Stimulated activated CD8-positive, alpha-beta memory T cell treated with anti-CD3 and anti-CD28 coated beads, Interleukin-15, amount 100 ng/mL, for 24 hours (primary cell): ENCODE measurements around the gene CSHL1.
"Not testable (repeated sequence)": the region's sequence is repeated elsewhere in the genome, so short reads cannot be mapped to it uniquely, and the experiment has no call there.

Source experiments
- DNase-seq: peaks from one replicate; pipeline ENCODE4 v3.0.0-alpha.2; 2020; ENCODE audit warnings: low read depth

The CSHL1 gene

DNA sequence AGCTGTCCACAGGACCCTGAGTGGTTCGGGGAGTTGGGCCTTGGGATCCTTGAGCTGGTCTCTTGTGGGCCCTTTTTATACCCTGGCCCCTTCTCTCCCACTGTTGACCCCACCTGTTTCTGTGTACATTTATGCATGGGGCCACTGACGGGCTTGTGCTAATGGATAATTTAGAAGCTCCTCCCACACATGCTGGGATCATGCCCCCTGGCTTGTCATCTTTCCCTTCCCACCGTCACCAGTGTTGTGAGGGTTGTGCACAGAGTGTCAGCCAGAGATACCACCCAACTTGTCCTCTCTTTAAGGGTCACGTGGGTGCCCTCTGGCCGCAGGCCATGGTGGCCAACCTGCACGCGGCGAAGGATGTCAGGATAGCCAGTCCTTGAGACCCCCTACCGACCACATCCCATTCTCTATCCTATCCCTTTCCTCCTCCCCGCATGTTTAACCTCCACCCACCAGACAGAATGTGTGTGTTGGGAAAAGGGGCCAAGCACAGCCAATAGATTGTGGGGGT is 7.8 kb upstream of the CSHL1 start, which contains the start of gene GH1:
Gene GH1 (minus strand): TSS at position 51 of the 517 bp plus-strand sequence. CDS start 63 bp downstream, outside the sequence.
- not testable (repeated sequence) for DNase-seq

DNA sequence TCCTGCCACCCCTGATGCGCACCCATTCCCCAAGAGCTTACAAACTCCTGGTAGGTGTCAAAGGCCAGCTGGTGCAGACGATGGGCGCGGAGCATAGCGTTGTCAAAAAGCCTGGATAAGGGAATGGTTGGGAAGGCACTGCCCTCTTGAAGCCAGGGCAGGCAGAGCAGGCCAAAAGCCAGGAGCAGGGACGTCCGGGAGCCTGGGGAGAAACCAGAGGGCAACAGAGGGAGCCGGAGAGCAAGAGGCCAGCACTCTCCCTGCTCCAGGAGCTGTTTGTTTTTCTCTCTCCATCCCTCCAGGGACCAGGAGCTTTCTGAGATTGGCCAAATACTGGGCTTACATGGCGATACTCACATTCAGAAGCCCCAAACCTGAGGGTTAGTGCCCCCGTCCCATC is 7.2 kb upstream of the CSHL1 start:
- no peak for DNase-seq

DNA sequence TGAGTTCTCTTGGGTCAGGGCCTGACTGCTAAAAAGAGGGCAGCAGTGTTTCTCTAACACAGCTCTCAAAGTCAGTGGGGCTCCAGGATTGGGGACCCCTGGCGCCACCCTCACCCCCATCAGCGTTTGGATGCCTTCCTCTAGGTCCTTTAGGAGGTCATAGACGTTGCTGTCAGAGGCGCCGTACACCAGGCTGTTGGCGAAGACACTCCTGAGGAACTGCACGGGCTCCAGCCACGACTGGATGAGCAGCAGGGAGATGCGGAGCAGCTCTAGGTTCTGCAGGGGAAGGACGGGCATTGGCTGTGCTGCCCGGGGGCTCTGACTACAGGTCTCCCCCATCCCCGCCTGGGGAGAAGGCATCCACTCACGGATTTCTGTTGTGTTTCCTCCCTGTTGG is 6.6 kb upstream of the CSHL1 start:
- no peak for DNase-seq

- not testable (repeated sequence) for DNase-seq
Observed at GRCh38 chr17:63917206-63917605, 6.1 kb upstream of the CSHL1 start.

GRCh38 chr17:63916566-63917185 is 5.6 kb upstream of the CSHL1 start:
- no peak for DNase-seq

- not testable (repeated sequence) for DNase-seq
Observed at GRCh38 chr17:63915753-63916152, 4.7 kb upstream of the CSHL1 start.

DNA sequence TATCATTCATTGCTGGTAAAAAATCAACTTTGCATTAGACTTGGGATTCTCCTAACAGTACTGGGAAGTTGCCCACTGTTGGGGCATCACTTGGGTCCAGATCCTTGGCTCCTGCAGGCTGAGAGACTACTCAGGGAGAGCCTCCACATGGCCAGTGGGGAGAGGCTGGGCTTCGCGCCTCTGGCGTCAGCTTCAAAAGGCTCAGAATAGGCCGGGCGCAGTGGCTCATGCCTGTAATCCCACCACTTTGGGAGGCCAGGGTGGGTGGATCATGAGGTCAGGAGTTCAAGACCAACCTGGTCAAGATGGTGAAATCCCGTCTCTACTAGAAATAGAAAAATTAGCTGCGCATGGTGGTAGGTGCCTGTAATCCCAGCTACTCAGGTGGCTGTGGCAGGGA is 3.4 kb upstream of the CSHL1 start:
- DNase-seq, result no peak

DNA sequence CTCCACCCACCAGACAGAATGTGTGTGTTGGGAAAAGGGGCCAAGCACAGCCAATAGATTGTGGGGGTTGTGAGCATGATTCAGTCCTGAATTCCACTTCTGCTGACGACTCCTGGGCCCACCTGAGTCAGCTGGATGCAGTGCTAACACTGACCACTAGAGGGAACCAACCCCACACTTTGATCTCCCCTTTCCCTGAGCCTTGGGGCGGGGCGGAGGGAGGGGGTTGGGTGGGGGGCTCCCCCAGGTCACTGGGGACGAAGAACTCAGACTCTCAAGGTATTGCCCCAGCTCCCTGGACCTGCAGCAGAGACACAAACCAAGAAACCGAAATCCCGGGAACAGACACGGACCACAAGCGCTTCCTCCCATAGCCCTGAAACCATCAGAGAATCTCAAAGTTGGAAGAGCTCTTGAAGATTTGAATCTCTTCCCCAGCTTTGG is 621 bp upstream of the CSHL1 start:
- DNase-seq, result peak; percentile 32

- DNase-seq, result no peak
Observed at GRCh38 chr17:63910096-63910495, 962 bp downstream of the CSHL1 start.

DNA sequence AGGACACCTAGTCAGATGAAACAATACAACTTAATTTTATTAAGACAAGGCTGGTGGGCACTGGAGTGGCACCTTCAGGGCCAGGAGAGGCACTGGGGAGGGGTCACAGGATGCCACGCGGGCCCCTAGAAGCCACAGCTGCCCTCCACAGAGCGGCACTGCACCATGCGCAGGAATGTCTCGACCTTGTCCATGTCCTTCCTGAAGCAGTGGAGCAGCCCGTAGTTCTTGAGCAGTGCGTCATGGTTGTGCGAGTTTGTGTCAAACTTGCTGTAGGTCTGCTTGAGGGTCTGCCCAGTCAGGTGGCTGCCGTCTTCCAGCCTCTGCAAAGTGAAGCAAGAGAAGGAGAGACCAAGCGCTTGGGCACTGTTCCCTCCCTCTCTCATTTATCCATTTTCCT is 1.5 kb downstream of the CSHL1 start:
- DNase-seq, result not testable (repeated sequence)

DNA sequence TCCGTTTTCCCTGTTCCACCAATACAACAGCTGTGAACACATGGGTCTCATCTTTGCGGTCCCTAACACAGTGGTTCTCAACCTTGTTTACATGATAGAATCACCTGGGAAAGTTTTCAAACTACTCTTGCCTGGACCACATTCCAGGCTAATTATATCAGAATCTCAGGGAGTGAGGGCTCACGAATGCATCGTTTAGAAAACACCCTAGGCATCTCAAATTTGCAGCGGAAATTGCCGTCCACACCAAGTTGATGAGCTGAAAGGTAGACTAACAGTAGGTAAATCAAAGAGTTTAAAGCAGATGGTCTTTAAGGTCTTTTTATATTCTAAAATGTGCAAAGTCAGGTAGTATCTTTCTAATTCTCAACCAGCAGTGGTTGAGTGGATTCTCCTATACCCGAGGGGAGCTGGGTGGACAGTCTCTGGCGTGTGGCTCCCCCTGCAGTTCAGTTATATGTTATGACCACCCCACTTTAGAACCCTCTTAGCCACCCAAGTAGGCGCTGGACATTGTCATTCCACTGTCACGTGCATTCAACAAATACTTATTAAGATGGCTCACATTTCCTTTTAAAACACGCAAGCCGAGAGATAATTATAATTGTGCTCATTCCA is 3.8 kb downstream of the CSHL1 start:
- DNase-seq, result not testable (repeated sequence)

- not testable (repeated sequence) for DNase-seq
Observed at GRCh38 chr17:63904796-63905195, 6.3 kb downstream of the CSHL1 start.

DNA sequence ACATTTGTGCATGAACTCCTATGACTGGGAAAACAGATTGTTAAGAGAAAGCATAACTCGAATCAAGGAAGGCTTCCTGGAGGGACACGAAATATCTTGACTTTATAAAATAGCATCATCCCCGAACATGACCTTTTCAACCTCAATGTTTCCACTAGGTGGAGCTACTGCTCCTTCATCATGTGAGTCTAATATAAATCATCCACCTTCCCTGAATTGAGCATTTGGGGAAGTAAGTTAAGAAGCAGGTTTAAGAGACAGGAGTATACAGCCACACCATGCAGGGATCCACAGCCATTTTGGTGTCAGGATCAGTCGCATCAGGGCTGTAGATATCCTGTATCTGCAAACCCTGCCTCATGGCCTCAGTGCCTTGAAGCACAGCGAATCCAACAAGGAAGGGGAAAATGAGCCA is 7.3 kb downstream of the CSHL1 start:
- DNase-seq, result not testable (repeated sequence)

DNA sequence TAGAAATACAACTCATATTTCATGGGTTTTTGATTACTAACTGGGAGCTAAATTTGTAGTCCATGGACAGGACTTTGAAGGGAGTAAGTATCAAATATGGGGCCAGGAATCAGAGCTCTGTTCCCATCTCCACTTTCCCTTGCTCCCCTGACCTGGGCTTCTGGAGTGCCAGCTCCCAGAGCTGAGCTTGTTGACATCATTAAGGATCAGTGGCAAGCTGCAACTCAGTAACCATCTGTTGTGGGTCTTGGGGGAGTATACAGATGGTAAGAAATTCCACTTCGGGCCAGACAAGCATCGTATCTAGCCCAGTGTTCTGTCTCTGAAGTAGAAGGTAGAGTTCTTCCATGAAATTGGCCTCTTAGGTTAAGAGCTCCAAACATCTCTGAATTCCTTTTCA is 9.1 kb downstream of the CSHL1 start:
- DNase-seq, result not testable (repeated sequence)

DNA sequence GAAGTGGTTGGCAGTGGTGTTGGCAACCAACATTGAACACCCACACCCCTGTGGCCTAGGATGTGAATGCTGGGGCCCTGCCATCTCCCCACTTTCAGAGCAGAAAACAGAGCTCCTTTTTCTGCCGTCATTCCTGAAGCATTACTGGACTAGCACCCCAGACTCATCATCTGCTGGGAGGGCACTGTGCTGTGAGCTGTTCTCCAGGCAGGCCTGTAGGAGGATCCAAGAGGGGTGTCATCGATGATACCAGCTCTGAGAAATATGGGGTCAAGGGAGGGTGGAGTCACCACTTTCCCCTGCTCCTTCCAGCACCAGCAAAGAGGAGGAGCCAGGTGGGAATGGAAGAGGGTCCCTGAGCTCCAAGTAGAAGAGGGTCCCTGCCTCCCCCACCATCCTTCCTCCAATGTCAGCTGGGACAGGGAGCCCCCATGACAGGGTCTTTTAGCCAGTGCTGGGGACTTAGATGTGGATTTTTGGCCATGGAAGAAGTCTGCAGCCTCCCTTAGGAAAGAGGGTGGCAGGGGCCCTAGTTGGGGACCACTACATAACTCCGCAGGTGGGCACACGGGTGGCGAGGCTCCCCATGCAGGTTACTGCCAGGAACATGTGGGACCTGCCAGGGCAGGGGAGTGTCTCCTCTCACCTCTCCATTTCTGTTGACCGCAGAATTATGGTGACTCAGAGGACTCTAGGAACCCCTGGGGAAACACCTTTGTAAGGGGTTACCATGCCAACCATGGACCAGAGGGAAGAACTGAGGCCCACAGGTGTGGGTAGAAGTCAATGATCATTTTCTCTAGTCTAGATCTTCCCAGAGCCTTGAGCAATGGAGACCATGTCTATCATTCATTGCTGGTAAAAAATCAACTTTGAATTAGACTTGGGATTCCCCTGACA is 11.9 kb downstream of the CSHL1 start:
- DNase-seq, result not testable (repeated sequence)

GRCh38 chr17:63896524-63897354 is 14.3 kb downstream of the CSHL1 start, which contains the start of gene CSH1:
CSH1 (minus strand) TSS chr17:63896574; CDS start chr17:63896511, 63 bp downstream.
- DNase-seq, result not testable (repeated sequence)

DNA sequence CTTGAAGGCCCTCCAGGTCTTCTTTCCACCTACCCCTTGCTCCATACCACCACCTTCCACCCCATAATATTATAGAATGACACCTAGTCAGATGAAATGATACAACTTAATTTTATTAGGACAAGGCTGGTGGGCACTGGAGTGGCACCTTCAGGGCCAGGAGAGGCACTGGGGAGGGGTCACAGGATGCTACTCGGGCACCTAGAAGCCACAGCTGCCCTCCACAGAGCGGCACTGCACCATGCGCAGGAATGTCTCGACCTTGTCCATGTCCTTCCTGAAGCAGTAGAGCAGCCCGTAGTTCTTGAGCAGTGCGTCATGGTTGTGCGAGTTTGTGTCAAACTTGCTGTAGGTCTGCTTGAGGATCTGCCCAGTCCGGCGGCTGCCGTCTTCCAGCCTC is 16.2 kb downstream of the CSHL1 start:
- DNase-seq, result not testable (repeated sequence)

GRCh38 chr17:63894021-63894420 is 17.0 kb downstream of the CSHL1 start:
- not testable (repeated sequence) for DNase-seq

- DNase-seq, result not testable (repeated sequence)
Observed at GRCh38 chr17:63892316-63893037, 18.6 kb downstream of the CSHL1 start.

- DNase-seq, result not testable (repeated sequence)
Observed at GRCh38 chr17:63889026-63889848, 21.8 kb downstream of the CSHL1 start.
